Measurements from ENCODE around the gene PARD3.

Gene PARD3

DNA sequence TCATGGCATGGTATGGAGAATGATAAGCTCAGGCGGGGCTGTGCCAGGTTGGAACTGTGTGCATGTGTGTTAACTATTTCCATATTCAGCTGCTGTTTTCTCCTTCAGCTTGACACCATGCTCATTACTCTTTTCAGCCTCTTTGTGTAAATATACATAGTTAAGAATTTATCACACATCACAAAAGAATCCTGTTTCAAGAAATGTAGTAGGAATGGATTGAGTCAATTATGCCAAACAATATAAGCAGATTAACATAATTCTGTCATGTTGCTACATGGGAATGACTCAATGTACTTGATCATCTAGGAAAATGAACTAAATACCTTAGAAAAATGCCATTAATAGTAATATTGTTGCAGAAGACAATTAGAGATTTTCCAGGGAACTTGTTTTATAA, 687.4 kb downstream of the PARD3 start:
- in situ Hi-C loops (cut with HindIII; ENCODE audit: low sequenced_read_pairs) = no loop called here

DNA sequence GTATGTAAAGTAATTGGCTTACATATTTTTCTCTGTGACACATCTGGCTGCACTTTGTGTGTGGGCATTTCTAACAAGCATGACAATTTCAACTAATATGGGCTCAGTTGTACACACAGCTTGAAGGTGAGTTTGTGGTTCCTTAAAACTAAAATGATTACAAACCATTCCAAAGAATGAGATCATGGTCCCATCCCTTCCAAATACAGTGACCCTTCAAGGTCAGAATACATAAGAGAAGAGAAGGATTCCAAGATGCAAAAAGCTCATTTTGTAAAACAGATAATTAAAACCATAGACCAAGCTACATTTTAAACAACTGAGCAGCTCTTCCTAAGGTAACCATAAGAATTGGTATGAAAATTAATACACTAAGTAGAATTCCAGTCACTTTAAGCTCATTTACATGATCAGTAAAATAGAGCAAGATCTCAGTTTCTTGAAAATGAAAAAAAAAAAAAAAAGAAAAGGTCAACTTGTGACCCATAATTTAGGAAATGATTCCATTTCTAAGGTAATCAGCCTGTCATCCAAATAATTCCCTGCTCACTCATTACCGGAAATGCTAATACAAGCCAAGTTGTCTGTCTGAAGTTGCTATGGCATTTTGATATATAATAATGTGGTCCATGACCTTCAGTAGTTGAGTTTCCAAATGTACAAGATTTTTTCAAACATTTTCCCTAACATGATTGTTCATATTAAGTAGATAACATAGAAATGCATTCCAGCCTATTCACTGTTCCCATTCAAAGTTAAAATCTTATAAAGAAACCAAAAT, 688.5 kb downstream of the PARD3 start:
- in situ Hi-C loops (cut with HindIII; ENCODE audit: low sequenced_read_pairs) = no loop called here

DNA sequence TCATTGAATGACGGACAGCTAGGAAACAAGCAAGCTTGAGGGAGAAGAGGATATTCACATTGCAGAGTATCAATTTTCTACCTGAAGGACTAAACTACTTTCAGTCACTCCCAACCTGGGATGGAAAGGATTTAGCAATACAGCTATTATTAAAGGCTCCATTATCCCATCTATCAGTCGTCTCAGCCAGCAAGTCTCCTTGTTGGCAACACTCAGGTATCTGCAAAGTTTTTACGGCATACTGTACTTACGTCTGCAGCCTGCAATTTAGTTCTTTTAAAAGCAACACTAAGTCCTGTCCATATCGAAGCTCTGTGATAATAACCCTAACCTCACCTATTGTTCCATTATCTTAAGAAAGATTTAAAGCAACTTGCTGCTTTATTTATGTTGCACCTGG, 689.4 kb downstream of the PARD3 start:
- in situ Hi-C loops (cut with HindIII; ENCODE audit: low sequenced_read_pairs) = no loop called here

DNA sequence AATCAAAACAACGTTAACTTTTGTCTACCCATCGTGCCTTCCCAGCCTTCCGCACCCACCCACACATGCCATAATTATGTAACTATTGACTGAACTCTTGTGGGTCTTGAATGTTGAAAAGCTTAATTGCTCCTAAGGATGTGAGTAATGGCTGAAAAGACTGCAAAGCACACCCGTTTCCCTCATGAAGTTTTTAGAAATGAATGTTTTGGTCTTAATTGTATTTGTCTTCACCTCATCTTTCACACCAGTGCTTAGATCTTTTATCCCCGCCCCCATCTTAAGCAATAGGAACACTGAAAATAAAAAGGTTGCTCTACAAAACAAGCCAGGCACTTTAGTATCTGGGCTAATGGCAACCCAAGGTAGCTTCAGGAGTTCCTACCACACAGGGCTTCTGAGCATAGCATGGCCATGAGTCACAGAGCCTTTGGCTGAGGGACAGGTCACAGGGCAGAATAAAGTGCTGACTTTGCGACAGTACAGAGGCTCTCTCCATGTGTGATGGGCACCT, 690.5 kb downstream of the PARD3 start:
- in situ Hi-C loops (cut with HindIII; ENCODE audit: low sequenced_read_pairs) = no loop called here

GRCh38 chr10:34121781-34122622, 693.1 kb downstream of the PARD3 start:
- in situ Hi-C loops (cut with HindIII; ENCODE audit: low sequenced_read_pairs) = no loop called here

DNA sequence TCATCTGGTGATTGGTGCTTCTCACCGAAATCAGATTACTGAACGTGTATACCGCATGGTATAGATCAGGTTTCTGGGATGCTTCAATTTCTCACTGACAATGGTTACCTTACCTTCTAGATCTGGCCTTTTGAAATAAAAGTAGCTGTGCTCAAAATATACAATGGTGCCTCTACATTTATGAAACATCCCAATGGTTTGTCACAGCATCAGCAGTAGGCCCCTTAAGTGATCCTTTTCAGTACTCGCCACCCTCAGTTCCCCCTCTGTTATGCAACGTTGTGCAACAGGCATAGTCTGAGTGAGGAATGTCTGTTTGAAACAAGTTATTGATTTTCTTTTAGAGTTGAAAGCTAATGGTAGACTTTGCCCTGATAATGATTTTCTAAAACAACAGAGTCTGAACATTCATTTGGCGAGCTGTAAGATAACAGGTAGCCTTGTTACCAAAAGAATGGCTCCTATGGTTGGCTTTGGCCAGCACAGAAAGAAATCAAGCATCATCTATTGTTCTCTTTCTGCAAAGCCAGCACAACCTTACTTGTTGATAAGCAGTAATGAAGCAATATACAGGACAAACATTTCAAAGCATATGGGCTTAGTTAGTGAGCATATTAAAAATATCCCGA, 693.9 kb downstream of the PARD3 start:
- in situ Hi-C loops (cut with HindIII; ENCODE audit: low sequenced_read_pairs) = no loop called here

DNA sequence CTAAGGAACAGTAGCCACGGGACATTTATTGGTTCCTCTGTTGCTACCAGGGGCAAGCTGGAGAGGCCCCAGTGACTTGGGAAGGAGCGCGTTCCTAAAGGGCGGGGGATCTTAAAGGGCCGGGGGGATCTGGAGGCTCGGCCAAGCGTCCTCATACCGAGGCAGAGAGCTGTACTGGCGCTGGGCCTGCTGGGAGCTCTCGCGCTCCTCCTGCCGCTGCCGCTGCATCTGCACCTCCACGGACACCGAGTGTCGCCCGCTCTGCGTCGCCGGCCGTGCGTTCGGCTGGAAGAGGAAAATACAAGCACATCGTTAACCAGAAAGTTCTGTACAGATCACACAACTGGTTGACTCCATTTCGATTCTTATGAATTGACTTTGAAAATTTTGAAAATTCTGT, 695.6 kb downstream of the PARD3 start:
- in situ Hi-C loops (cut with HindIII; ENCODE audit: low sequenced_read_pairs) = no loop called here

DNA sequence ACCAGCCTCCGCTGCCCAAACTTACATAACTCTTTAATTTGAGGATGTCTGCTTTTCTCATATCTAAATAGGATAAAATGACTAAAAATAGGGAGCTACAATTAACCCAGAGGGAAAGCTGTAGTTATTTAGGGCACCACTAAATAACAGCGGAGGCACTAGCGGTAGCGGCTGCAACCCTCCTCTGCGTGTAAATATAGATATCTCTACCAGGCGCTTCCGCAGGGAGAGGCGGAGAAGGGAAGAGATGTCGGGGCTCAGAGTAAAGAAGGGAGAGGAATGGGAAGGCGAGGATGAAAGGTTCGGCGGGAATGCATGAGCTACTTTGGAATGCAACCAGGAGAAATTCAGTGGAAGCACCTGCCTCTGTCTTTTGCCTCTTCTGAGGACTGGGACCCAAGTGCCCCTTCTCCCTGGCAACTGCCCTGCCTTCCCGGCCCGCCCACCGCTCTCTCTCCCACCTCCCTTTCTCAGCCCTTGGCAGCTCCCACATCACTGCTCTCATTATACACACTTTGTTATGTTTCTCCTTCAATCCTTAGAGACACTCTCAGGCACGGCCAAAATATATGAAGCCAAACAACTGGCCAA, 698.3 kb downstream of the PARD3 start:
- in situ Hi-C loops (cut with HindIII; ENCODE audit: low sequenced_read_pairs) = no loop called here

- in situ Hi-C loops (cut with HindIII; ENCODE audit: low sequenced_read_pairs) = no loop called here
Observed at GRCh38 chr10:34116220-34116641, 698.9 kb downstream of the PARD3 start.

- in situ Hi-C loops (cut with HindIII; ENCODE audit: low sequenced_read_pairs) = no loop called here
Observed at GRCh38 chr10:34114914-34115313, 700.2 kb downstream of the PARD3 start.

DNA sequence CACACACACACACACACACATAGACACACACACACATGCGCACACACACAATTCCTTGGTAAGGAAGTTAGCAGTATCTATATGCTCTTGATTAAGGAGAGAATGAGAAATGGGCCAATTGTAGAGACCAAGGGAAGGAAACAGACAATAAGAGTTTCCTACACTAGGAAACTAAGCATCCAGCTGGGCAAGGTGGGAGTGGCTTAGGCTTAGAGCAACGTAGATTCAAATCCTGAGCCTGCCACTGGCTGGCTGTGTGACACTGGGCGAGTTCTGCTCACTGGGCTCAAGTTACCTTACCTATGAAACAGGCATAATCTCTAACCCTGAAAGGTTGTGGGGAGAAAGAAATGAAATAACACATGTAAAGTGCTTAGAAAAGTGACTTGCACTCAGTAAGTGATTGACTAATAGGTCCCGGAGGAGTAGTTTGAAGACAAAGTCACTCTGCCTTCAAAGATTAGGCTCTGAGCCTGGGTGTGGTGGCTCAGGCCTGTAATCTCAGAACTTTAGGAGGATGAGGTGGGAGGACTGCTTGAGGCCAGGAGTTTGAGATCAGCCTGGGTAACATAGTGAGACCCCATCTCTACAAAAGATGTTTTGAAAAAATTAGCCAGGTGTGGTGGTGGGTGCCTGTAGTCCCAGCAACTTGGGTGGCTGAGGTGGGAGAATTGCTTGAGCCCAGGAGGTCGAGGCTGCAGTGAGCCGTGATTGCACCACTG, 701.4 kb downstream of the PARD3 start:
- in situ Hi-C loops (cut with HindIII; ENCODE audit: low sequenced_read_pairs) = no loop called here

DNA sequence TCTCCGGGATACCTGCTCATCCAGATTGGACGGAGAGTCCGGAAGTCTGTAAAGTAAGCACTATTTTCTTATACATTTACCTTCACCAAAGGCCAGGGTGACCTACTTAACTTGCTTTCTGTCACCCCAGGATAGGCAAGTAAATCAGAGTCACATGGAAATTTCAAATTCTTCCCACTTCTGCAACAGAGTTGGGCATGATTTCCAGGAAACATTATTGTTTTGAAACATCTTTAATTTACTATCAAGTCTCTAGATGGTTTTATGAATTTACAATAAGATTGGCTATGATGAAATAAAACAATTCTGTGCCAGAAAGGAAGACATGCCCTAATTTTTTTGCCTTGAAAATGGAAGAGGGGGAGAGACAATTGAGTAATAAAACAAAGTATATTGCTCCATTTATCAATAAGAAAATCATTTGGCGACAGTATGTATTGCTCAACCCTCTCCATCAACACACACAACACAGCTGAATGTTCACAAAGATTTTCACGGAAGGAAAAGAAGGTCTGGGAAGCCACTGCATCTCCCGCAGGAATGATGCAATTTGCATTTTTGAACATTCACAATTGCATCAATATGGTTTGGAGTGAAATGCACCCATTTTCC, 702.8 kb downstream of the PARD3 start:
- in situ Hi-C loops (cut with HindIII; ENCODE audit: low sequenced_read_pairs) = no loop called here

GRCh38 chr10:34111179-34111578, 703.9 kb downstream of the PARD3 start:
- in situ Hi-C loops (cut with HindIII; ENCODE audit: low sequenced_read_pairs) = no loop called here

DNA sequence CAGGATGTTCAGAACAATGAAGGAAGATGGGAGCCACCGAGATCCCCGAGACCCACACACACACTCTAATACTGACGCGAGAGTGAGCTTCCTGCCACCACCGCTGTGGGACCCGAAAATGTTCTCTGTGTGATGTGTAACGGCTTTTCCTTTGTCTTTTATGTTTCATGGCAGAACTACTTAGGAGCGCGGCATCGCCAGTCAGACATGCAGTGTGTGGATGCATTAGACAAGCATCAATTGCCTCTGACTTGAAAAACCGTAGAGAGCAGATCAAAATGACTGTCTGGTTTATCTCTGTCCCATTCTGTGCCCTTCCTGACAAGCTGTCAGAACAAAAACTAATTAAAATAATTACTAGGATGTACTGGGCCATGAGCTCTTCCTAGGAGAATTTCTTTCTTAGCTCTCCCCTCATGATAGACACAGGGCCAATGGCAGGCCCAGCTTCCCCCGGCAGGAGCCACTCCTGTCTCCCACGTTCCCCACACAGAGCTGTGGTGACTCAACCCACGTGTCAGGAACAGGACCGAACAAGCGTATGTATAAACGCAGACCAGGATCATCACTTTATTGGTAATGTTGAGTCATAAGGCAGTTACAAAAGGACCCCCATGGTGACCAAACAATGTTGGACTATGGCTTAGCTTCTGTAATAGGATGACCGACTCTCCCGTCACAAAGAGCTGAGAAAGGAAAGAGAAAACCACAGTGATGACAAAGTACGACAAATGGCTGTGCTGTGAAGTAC, 705.0 kb downstream of the PARD3 start:
- in situ Hi-C loops (cut with HindIII; ENCODE audit: low sequenced_read_pairs) = no loop called here

- in situ Hi-C loops (cut with HindIII; ENCODE audit: low sequenced_read_pairs) = no loop called here
Observed at GRCh38 chr10:34109495-34109894, 705.6 kb downstream of the PARD3 start.

GRCh38 chr10:34107626-34108516, 707.2 kb downstream of the PARD3 start:
- in situ Hi-C loops (cut with HindIII; ENCODE audit: low sequenced_read_pairs) = no loop called here

DNA sequence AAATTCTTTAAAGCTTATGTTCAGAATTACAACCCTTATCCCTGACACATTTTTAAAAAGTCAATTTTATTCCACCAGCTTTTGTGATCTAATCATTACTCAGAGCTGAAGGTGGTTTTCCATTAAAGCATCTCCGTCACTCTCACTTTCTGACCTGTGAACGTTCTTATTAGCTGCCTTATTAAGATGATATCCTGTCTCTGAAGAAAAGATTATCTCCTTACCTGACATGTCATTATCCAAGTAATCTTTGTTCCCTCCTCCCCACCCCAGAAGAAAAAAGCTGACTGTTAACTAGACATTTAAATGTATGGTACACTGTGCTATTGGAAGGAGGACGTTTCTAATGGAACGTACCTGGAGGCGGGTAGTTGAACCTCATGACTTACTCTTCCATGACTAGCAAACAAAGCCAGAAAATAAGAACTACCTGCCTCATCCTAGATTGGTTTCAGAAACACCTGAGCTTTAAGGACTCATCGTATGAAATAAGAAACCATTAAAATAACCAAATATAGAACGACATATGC, 708.7 kb downstream of the PARD3 start:
- in situ Hi-C loops (cut with HindIII; ENCODE audit: low sequenced_read_pairs) = no loop called here

Measured in endothelial cell of hepatic sinusoid (primary cell).